Hepatocyte (in vitro differentiated cells): ENCODE measurements around the gene TGFB1I1. TPM values are rescaled to one million over a fixed set of nuclear protein-coding genes. Genes with fewer than 3 reads are reported as not detected.

Experiments
- DNase-seq: peaks from one replicate; pipeline ENCODE4 v3.0.0-alpha.2; 2016; ENCODE audit warnings: low spot score
- H2AFZ ChIP-seq: fragments of 200-600 bp; sonication (generic); 2 replicates; pipeline ENCODE4 v1.6.0; 2016; ENCODE audit warnings: antibody characterized with exemption, mild to moderate bottlenecking
- H3K27ac ChIP-seq: fragments of 200-600 bp; sonication (generic); 2 replicates; pipeline ENCODE4 v1.5.1; 2016; ENCODE audit warnings: mild to moderate bottlenecking
- H3K27me3 ChIP-seq: fragments of 200-600 bp; sonication (generic); 2 replicates; pipeline ENCODE4 v1.6.1; 2016
- H3K36me3 ChIP-seq: fragments of 200-600 bp; sonication (generic); replicated peaks from 2 replicates; pipeline ENCODE4 v1.5.1; 2016; ENCODE audit warnings: low read depth; ENCODE audit not compliant: insufficient read depth
- H3K4me1 ChIP-seq: fragments of 200-600 bp; sonication (generic); 2 replicates; pipeline ENCODE4 v1.5.1; 2016; ENCODE audit warnings: mild to moderate bottlenecking, moderate library complexity; ENCODE audit not compliant: insufficient read depth
- H3K4me2 ChIP-seq: fragments of 200-600 bp; sonication (generic); 2 replicates; pipeline ENCODE4 v1.6.0; 2016
- H3K4me3 ChIP-seq: fragments of 200-600 bp; sonication (generic); 2 replicates; pipeline ENCODE4 v1.5.1; 2016; ENCODE audit warnings: mild to moderate bottlenecking
- H3K79me2 ChIP-seq: fragments of 200-600 bp; sonication (generic); 2 replicates; pipeline ENCODE4 v1.6.0; 2017; ENCODE audit warnings: mild to moderate bottlenecking
- H3K9me2 ChIP-seq: fragments of 200-600 bp; sonication (generic); replicated peaks from 2 replicates; pipeline ENCODE4 v1.6.0; 2017; ENCODE audit warnings: mild to moderate bottlenecking; ENCODE audit not compliant: insufficient read depth
- H3K9me3 ChIP-seq: fragments of 200-600 bp; sonication (generic); 2 replicates; pipeline ENCODE4 v1.5.1; 2016; ENCODE audit warnings: low read depth, mild to moderate bottlenecking
- H4K20me1 ChIP-seq: fragments of 200-600 bp; sonication (generic); 2 replicates; pipeline ENCODE4 v1.6.0; 2016; ENCODE audit warnings: mild to moderate bottlenecking; ENCODE audit not compliant: insufficient read depth, poor library complexity, severe bottlenecking
- CTCF ChIP-seq: fragments of 200-600 bp; sonication (generic); IDR thresholded peaks from 2 replicates; pipeline ENCODE4 v1.5.1; 2016; ENCODE audit warnings: antibody characterized with exemption, mild to moderate bottlenecking; ENCODE audit not compliant: poor library complexity
- EZH2 ChIP-seq: fragments of 200-600 bp; sonication (generic); IDR thresholded peaks from 2 replicates; pipeline ENCODE4 v1.6.1; 2016; ENCODE audit warnings: antibody characterized with exemption, mild to moderate bottlenecking, borderline replicate concordance
- EZH2phosphoT487 ChIP-seq: fragments of 200-600 bp; sonication (generic); IDR thresholded peaks from one replicate; pipeline ENCODE4 v1.6.1; 2018; ENCODE audit warnings: antibody characterized with exemption, mild to moderate bottlenecking, low read depth, moderate library complexity; ENCODE audit not compliant: unreplicated experiment, severe bottlenecking
- WGBS: methylation state at CpG from one replicate; pipeline ENCODE4 v1.1.6; 2016; ENCODE audit warnings: low lambda C conversion rate; ENCODE audit errors: missing lambda C conversion rate; 5-methylcytosine and 5-hydroxymethylcytosine counted together
- polyA plus RNA-seq: library from polyadenylated mRNA; unstranded; fragments of >200 nt; fragmentation: Nextera tagmentation; extraction: Ambion mirVana; gene quantifications from 2 replicates; pipeline ENCODE4 v1.2.1, GENCODE V29; 2016
- total RNA-seq: library from RNA; depleted of rRNA; stranded (reverse); fragments of >200 nt; gene quantifications from 2 replicates; pipeline ENCODE4 v1.2.3, GENCODE V29; 2014

The TGFB1I1 gene
- total and polyA plus RNA-seq, 2 experiments from 2014 or later = 15.7 to 34.8 TPM

GRCh38 chr16:31460582-31461002, 11.4 kb upstream of the TGFB1I1 start:
- 66% methylated on average over 8 of the region's 8 CpGs for WGBS
- peak overlapping the region; percentile 83 for H3K27ac ChIP-seq
- peaks cover 12% of the 10 kb centered on the region for H3K4me1 ChIP-seq
- no peaks in the 10 kb centered on the region for H3K36me3 ChIP-seq
- DNase-seq = peak; percentile 64
- H3K9me2 ChIP-seq = no peaks in the 10 kb centered on the region
- no peaks in the 10 kb centered on the region for H3K27me3 ChIP-seq
- peak overlapping the region; percentile 10 for H3K4me3 ChIP-seq
- no peaks in the 10 kb centered on the region for H3K9me3 ChIP-seq
- no peak overlapping the region for H2AFZ ChIP-seq
- peak overlapping the region; percentile 74 for H3K4me2 ChIP-seq
- H4K20me1 ChIP-seq = peaks cover 19% of the 10 kb centered on the region
- H3K79me2 ChIP-seq = peaks cover 33% of the 10 kb centered on the region
- TF ChIP-seq CTCF (peak; percentile 64), EZH2 (no peak)

- no peak for DNase-seq
- peaks cover 19% of the 10 kb centered on the region for H4K20me1 ChIP-seq
- no peak overlapping the region for H3K27ac ChIP-seq
- H3K9me3 ChIP-seq = no peaks in the 10 kb centered on the region
- peaks cover 27% of the 10 kb centered on the region for H3K79me2 ChIP-seq
- no peak overlapping the region for H2AFZ ChIP-seq
- H3K4me3 ChIP-seq = no peak overlapping the region
- WGBS = 95% methylated on average over 10 of the region's 10 CpGs
- H3K27me3 ChIP-seq = no peaks in the 10 kb centered on the region
- peaks cover 12% of the 10 kb centered on the region for H3K4me1 ChIP-seq
- H3K36me3 ChIP-seq = no peaks in the 10 kb centered on the region
- H3K4me2 ChIP-seq = no peak overlapping the region
- H3K9me2 ChIP-seq = no peaks in the 10 kb centered on the region
- no peak for TF ChIP-seq CTCF
- TF ChIP-seq EZH2phosphoT487 = no peak
These were observed 10.6 kb upstream of the TGFB1I1 start for GRCh38 chr16:31461201-31461920.

- 97% methylated on average over 35 of the region's 35 CpGs for WGBS
These were observed 9.8 kb upstream of the TGFB1I1 start for GRCh38 chr16:31461921-31462804.

More at GRCh38 chr16:31461921-31462804, 9.8 kb upstream of the TGFB1I1 start:
- Histone ChIP-seq H3K4me3 (no peak overlapping the region), H3K9me2 (no peaks in the 10 kb centered on the region), H3K4me2 (no peak overlapping the region), H3K79me2 (peaks cover 19% of the 10 kb centered on the region), H2AFZ (no peak overlapping the region), H3K27me3 (no peaks in the 10 kb centered on the region), H3K36me3 (no peaks in the 10 kb centered on the region), H3K9me3 (no peaks in the 10 kb centered on the region), H3K27ac (no peak overlapping the region), H3K4me1 (peaks cover 8% of the 10 kb centered on the region), H4K20me1 (peaks cover 12% of the 10 kb centered on the region)
- no peak for DNase-seq
- TF ChIP-seq CTCF (no peak), EZH2 (no peak), EZH2phosphoT487 (no peak)
